ENCODE data around the gene DDX5.

DNA sequence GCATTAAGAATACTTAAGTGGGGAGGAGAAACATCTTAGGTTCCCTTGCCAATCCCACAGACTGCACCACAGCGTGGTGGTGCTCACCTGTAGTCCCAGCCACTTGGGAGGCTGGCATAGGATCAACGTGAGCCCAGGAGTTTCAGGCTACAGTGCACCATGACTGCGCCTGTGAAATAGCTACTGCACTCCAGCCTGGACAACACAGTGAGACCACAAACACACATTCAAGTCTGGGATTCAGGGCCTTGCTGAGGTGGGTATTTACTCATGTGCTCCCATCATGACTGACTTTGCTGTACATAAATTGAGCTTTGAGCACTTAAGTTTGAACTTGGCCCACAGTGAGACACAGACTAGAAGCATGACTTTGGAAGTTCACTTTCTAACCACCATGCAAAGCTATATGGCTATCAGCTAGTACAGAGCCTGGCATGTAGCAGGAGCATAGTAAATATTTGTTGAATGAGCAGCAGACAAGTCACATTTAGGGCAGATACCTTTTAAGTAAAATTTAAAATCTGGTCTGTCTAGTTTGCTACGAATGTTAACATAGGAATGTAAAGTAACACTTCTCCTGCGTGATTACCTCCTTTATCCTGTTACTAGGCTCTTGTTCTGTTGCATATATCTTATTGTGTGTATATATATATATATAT, 34.2 kb upstream of the DDX5 start:
- TF ChIP-seq, protein P1, sequence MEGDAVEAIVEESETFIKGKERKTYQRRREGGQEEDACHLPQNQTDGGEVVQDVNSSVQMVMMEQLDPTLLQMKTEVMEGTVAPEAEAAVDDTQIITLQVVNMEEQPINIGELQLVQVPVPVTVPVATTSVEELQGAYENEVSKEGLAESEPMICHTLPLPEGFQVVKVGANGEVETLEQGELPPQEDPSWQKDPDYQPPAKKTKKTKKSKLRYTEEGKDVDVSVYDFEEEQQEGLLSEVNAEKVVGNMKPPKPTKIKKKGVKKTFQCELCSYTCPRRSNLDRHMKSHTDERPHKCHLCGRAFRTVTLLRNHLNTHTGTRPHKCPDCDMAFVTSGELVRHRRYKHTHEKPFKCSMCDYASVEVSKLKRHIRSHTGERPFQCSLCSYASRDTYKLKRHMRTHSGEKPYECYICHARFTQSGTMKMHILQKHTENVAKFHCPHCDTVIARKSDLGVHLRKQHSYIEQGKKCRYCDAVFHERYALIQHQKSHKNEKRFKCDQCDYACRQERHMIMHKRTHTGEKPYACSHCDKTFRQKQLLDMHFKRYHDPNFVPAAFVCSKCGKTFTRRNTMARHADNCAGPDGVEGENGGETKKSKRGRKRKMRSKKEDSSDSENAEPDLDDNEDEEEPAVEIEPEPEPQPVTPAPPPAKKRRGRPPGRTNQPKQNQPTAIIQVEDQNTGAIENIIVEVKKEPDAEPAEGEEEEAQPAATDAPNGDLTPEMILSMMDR (IDR thresholded peaks at IDR 0.05): no peak
- no peak for TF ChIP-seq POLR2A (IDR thresholded peaks at IDR 0.05)
